ENCODE results near the gene TIPARP. TPM values are rescaled to one million over a fixed set of nuclear protein-coding genes. Genes with fewer than 3 reads are reported as not detected.

TIPARP gene
- total RNA-seq, 1 experiment from 2014 or later: 22.1 TPM

- H3K4me3 ChIP-seq (ENCODE audit: low read depth in 2 of 2, low read length in 2 of 2): no peak overlapping the region
- no peaks in the 10 kb centered on the region for H3K27me3 ChIP-seq (ENCODE audit: control insufficient read depth, insufficient read depth, low read length)
- POLR2A ChIA-PET: no interaction called here
- no peak for ATAC-seq
- CTCF ChIA-PET: no interaction called here
- DNase-seq (ENCODE audit: low read depth, low spot score): no peak
- TF ChIP-seq, protein P1, sequence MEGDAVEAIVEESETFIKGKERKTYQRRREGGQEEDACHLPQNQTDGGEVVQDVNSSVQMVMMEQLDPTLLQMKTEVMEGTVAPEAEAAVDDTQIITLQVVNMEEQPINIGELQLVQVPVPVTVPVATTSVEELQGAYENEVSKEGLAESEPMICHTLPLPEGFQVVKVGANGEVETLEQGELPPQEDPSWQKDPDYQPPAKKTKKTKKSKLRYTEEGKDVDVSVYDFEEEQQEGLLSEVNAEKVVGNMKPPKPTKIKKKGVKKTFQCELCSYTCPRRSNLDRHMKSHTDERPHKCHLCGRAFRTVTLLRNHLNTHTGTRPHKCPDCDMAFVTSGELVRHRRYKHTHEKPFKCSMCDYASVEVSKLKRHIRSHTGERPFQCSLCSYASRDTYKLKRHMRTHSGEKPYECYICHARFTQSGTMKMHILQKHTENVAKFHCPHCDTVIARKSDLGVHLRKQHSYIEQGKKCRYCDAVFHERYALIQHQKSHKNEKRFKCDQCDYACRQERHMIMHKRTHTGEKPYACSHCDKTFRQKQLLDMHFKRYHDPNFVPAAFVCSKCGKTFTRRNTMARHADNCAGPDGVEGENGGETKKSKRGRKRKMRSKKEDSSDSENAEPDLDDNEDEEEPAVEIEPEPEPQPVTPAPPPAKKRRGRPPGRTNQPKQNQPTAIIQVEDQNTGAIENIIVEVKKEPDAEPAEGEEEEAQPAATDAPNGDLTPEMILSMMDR (IDR thresholded peaks at IDR 0.05): no peak
- TF ChIP-seq, protein P2, sequence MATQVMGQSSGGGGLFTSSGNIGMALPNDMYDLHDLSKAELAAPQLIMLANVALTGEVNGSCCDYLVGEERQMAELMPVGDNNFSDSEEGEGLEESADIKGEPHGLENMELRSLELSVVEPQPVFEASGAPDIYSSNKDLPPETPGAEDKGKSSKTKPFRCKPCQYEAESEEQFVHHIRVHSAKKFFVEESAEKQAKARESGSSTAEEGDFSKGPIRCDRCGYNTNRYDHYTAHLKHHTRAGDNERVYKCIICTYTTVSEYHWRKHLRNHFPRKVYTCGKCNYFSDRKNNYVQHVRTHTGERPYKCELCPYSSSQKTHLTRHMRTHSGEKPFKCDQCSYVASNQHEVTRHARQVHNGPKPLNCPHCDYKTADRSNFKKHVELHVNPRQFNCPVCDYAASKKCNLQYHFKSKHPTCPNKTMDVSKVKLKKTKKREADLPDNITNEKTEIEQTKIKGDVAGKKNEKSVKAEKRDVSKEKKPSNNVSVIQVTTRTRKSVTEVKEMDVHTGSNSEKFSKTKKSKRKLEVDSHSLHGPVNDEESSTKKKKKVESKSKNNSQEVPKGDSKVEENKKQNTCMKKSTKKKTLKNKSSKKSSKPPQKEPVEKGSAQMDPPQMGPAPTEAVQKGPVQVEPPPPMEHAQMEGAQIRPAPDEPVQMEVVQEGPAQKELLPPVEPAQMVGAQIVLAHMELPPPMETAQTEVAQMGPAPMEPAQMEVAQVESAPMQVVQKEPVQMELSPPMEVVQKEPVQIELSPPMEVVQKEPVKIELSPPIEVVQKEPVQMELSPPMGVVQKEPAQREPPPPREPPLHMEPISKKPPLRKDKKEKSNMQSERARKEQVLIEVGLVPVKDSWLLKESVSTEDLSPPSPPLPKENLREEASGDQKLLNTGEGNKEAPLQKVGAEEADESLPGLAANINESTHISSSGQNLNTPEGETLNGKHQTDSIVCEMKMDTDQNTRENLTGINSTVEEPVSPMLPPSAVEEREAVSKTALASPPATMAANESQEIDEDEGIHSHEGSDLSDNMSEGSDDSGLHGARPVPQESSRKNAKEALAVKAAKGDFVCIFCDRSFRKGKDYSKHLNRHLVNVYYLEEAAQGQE (IDR thresholded peaks at IDR 0.05; ENCODE audit: insufficient read depth in 1 of 2, low read depth in 2 of 2, low read length in 1 of 2): no peak
- no peak for TF ChIP-seq POLR2AphosphoS5 (IDR thresholded peaks at IDR 0.05; ENCODE audit: low read depth, low read length)
- TF ChIP-seq SIN3A (IDR thresholded peaks at IDR 0.05; ENCODE audit: borderline replicate concordance, insufficient read depth, low read depth, low read length): no peak
- TF ChIP-seq TCF7L2 (IDR thresholded peaks at IDR 0.05; ENCODE audit: low read depth, low read length): no peak
- BruUV-seq (replicated peaks): no TSS peak
- H3K36me3 ChIP-seq (ENCODE audit: control insufficient read depth, insufficient read depth, low read length): no peaks in the 10 kb centered on the region
- intact Hi-C loops (cut with micrococcal nuclease; ENCODE audit: unreplicated experiment) (no loop called here), in situ Hi-C loops (cut with HindIII; ENCODE audit: low pct_unique_long_range_greater_than_20kb, low sequenced_read_pairs) (no loop called here)
- no peak overlapping the region for H3K27ac ChIP-seq (ENCODE audit: low read length)
- H3K9me3 ChIP-seq (ENCODE audit: control insufficient read depth, insufficient read depth, low read depth, low read length): peaks cover 8% of the 10 kb centered on the region; the same call in 1 of the 2 replicates
- peaks cover 5% of the 10 kb centered on the region for H3K4me1 ChIP-seq (ENCODE audit: control insufficient read depth, insufficient read depth, low read length)
Observed at GRCh38 chr3:156745766-156746165, 71.4 kb downstream of the TIPARP start.

- H3K36me3 ChIP-seq (ENCODE audit: control insufficient read depth, insufficient read depth, low read length): no peaks in the 10 kb centered on the region
- DNase-seq (ENCODE audit: low read depth, low spot score) (no peak), ATAC-seq (no peak)
- no peak overlapping the region for H3K4me3 ChIP-seq (ENCODE audit: low read depth in 2 of 2, low read length in 2 of 2)
- TF ChIP-seq, protein P1 (IDR thresholded peaks at IDR 0.05): no peak
- TF ChIP-seq TCF7L2 (IDR thresholded peaks at IDR 0.05; ENCODE audit: low read depth, low read length) (no peak), POLR2AphosphoS5 (IDR thresholded peaks at IDR 0.05; ENCODE audit: low read depth, low read length) (no peak), SIN3A (IDR thresholded peaks at IDR 0.05; ENCODE audit: borderline replicate concordance, insufficient read depth, low read depth, low read length) (no peak)
- TF ChIP-seq, protein P2 (IDR thresholded peaks at IDR 0.05; ENCODE audit: insufficient read depth in 1 of 2, low read depth in 2 of 2, low read length in 1 of 2): no peak
- in situ Hi-C loops (cut with HindIII; ENCODE audit: low pct_unique_long_range_greater_than_20kb, low sequenced_read_pairs) (no loop called here), intact Hi-C loops (cut with micrococcal nuclease; ENCODE audit: unreplicated experiment) (no loop called here)
- ChIA-PET POLR2A (no interaction called here), CTCF (no interaction called here)
- no TSS peak for BruUV-seq (replicated peaks)
- no peak overlapping the region for H3K27ac ChIP-seq (ENCODE audit: low read length)
- H3K4me1 ChIP-seq (ENCODE audit: control insufficient read depth, insufficient read depth, low read length): peaks cover 11% of the 10 kb centered on the region
- no peaks in the 10 kb centered on the region for H3K27me3 ChIP-seq (ENCODE audit: control insufficient read depth, insufficient read depth, low read length)
- peaks cover 8% of the 10 kb centered on the region; the same call in 1 of the 2 replicates for H3K9me3 ChIP-seq (ENCODE audit: control insufficient read depth, insufficient read depth, low read depth, low read length)
Observed at GRCh38 chr3:156747046-156747445, 72.7 kb downstream of the TIPARP start.
